ENCODE results near the gene IL1RAPL2.
"Not testable (repeated sequence)": the region's sequence is repeated elsewhere in the genome, so short reads cannot be mapped to it uniquely, and the experiment has no call there.

IL1RAPL2 gene

GRCh38 chrX:104670051-104670450 is 104.1 kb downstream of the IL1RAPL2 start:
- no peak for DNase-seq (ENCODE audit: low read depth in 3 of 3)

DNA sequence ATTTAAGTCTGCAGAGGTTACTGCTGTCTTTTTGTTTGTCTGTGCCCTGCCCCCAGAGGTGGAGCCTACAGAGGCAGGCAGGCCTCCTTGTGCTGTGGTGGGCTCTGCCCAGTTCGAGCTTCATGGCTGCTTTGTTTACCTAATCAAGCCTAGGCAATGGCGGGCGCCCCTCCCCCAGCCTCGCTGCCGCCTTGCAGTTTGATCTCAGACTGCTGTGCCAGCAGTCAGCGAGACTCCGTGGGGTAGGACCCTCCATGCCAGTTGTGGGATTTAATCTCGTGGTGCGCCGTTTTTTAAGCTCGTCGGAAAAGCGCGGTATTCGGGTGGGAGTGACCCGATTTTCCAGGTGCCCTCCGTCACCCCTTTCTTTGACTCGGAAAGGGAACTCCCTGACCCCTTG is 111.5 kb downstream of the IL1RAPL2 start:
- DNase-seq (ENCODE audit: low read depth in 3 of 3) = not testable (repeated sequence)

- DNase-seq (ENCODE audit: low read depth in 3 of 3) = no peak
These were observed 113.2 kb downstream of the IL1RAPL2 start for GRCh38 chrX:104679175-104679574.

DNA sequence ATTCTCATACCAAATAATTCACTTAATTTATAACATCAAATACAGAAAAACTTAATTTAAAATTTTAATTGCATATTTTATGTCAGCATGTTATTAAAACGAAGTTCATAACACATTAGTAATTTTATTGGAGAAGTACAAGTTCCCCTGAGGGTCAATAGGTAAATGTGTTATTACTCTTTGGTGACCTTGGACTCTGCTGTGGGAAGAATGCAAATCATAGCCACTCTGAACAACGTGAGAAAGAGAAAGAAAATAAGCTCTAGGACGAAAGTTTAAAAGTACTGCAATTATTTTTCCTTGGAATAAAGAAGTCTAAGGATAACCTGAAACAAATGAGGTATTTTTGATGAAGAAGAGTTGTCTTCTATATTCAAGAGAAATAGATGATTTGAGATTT is 115.2 kb downstream of the IL1RAPL2 start:
- no peak for DNase-seq (ENCODE audit: low read depth in 3 of 3)

DNA sequence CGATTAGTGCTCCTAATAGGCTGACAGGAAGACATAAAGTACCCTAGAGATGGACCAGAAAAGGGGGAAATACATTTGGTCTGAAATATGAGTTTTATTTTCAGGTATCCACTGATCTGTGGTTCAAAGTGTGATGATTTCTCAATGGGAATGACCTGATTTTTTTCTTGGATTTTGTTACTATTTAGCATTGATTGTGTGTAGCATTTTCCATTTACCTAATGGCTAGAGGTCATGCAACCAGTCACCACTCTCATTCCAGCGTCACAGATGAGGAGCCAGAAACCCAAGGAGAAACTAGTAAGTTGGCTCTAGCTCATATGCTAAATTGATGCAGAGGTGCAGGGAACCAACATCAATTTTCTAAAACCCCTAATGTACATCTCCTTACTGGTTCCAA is 118.1 kb downstream of the IL1RAPL2 start:
- DNase-seq (ENCODE audit: low read depth in 3 of 3) = no peak

- no peak for DNase-seq (ENCODE audit: low read depth in 3 of 3)
These were observed 129.6 kb downstream of the IL1RAPL2 start for GRCh38 chrX:104695593-104695992.

- no peak for DNase-seq (ENCODE audit: low read depth in 3 of 3)
These were observed 130.7 kb downstream of the IL1RAPL2 start for GRCh38 chrX:104696667-104697066.

DNA sequence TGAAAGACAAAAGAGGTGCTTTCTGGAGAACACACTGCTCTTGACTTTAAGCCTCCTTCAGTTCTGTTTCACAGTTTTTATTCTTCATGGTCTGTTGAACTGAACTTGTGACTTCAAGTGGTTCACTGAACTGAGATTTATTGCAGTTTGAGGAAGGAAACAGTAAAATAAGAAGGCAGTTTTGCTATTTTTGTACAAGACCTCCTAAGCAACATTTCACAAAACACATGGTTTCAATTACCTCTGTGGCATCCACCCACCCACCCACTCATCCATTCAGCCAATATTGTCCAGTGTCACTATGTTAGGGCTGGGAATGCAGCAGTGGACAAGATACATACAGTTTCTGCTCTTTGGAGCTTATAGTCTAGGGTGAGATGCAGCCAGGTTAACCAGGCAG is 131.3 kb downstream of the IL1RAPL2 start:
- no peak for DNase-seq (ENCODE audit: low read depth in 3 of 3)

GRCh38 chrX:104707042-104707441 is 141.0 kb downstream of the IL1RAPL2 start:
- DNase-seq (ENCODE audit: low read depth in 3 of 3) = no peak

GRCh38 chrX:104707572-104707971 is 141.6 kb downstream of the IL1RAPL2 start:
- no peak for DNase-seq (ENCODE audit: low read depth in 3 of 3)

DNA sequence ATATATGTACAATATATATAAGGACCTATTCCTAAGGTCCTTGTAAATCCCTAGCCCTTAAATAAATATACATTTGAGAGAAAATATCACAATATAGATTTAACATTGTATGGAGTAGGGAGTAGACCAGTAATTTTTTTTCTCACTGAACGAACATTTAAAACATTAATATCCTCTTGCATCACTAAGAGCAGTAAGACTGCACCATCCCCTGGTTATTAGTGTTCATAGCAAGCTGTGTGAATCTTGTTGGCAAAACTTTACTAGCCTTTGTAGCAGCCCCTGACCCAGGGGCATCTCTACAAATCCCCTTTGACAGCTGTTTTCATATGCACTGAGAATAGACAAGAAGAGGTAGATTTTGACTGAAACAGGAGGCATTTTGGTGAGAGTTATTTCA is 146.5 kb downstream of the IL1RAPL2 start:
- no peak for DNase-seq (ENCODE audit: low read depth in 3 of 3)

DNA sequence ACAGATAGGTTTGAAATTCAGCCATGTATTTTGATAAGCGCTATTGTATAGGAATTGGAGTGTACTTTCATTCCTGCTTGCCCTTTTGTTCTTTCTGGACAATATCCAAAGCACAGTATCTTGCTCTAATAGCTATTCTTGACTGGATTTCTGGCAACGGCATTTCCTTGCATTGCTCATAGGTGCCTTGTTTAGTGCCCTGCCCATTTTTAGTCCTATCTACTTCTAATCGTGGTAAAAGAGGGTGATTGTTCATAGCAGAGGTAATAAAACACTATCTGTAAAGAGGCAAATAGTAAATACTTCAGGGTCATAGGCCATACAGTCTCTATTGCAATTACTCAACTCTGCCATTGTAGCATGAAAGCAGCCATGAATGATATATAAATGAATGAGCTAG is 155.9 kb downstream of the IL1RAPL2 start:
- DNase-seq (ENCODE audit: low read depth in 3 of 3) = no peak

GRCh38 chrX:104728456-104728855 is 162.5 kb downstream of the IL1RAPL2 start:
- DNase-seq (ENCODE audit: low read depth in 3 of 3) = no peak

DNA sequence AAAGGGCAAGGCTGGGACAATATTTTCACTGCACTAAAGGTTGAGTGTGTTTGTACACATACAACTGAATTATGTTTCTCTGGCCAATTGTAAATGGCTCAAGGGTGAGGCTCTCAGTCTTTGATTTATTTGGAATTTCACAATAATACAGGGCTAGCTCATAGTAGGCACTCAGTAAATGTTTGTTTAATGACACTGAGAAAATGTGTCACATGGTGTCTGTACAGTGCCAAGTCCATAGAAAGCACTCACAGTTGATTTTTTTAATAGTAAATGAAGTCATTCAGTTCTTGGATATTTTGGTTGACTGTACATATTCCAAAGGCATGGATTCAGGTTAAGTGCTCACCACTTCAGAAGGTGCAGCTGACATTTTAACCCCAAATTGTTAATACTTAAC is 176.4 kb downstream of the IL1RAPL2 start:
- no peak for DNase-seq (ENCODE audit: low read depth in 3 of 3)

DNA sequence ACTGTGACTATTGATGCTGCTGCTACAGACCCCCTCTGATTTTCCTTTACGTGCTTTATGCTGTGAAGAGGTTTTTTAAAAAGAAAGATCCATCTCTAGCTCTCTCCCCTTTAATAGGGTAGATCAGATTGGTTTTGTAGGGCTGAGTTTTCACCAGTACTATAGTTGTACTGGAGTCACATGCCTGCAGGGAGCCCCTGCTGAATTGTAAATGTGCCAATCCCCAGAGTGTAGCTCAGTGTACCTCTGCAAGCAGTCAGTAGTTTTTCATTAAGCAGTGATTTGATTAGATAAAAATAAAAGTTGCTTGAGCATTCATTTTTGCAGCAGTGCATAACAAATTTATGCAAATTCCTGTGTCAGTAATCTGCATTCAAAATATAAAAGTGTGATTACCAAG is 179.2 kb downstream of the IL1RAPL2 start:
- no peak for DNase-seq (ENCODE audit: low read depth in 3 of 3)

DNA sequence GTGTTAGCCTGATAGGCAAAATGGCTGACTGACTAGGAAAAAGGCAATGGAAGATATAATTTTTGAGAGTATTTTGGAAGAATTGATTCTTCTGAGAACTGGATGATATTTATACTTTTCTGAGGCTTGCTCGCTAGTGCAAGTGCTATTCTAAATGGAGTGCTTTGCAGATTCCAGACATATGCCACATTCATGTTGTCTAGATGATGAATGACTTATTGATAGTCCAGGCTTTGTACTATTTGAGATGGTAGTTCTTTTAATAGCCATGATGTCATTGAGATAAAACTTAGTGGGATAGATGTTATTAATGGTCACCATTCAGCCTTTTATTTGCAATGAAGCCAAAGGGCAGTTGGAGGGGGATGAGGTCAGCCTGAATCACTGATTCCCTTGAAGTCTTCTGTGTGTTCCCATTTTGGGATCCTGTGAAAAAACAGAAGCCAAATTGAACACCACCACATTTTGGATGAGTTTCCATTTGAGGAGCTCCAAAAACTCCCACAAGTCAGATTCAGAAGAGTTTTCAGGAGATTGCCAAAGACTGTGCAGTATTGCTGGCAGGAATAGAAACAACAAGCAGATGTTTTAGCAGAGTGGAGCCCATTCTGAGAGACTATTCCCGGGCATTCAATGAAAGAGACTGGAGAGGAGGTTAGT is 184.1 kb downstream of the IL1RAPL2 start:
- DNase-seq (ENCODE audit: low read depth in 3 of 3) = no peak

- no peak for DNase-seq (ENCODE audit: low read depth in 3 of 3)
These were observed 196.6 kb downstream of the IL1RAPL2 start for GRCh38 chrX:104762641-104763040.

DNA sequence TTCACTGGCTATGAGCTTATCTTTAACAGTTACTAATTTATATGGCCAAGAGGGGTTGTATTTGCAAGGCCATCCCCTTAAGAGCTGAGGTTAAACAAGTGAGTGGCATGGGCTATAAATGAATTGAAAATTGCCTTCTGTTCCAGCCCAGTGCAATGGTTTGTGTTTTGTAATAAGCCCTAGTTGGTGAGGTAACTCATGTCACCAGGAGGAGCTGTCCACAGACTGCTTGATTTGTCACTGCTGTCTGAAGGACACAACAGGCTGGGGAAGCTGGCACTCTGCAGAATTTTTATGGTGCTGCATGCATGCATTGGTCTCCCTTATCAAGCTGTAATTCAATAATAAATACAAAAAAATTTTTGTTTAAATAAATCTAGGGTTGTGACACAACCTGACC is 223.8 kb downstream of the IL1RAPL2 start:
- DNase-seq (ENCODE audit: low read depth in 3 of 3) = no peak

- DNase-seq (ENCODE audit: low read depth in 3 of 3) = no peak
These were observed 229.8 kb downstream of the IL1RAPL2 start for GRCh38 chrX:104795804-104796203.

- DNase-seq (ENCODE audit: low read depth in 3 of 3) = no peak
These were observed 237.2 kb downstream of the IL1RAPL2 start for GRCh38 chrX:104803219-104803618.

GRCh38 chrX:104806346-104806745 is 240.3 kb downstream of the IL1RAPL2 start:
- no peak for DNase-seq (ENCODE audit: low read depth in 3 of 3)

GRCh38 chrX:104833401-104833800 is 267.4 kb downstream of the IL1RAPL2 start:
- no peak for DNase-seq (ENCODE audit: low read depth in 3 of 3)

- no peak for DNase-seq (ENCODE audit: low read depth in 3 of 3)
These were observed 276.6 kb downstream of the IL1RAPL2 start for GRCh38 chrX:104842646-104843045.

- DNase-seq (ENCODE audit: low read depth in 3 of 3) = no peak
These were observed 286.2 kb downstream of the IL1RAPL2 start for GRCh38 chrX:104852241-104852640.
